H1 (cell line): Measurements from ENCODE around the gene AKAP7. TPM values are rescaled to one million over a fixed set of nuclear protein-coding genes. Genes with fewer than 3 reads are reported as not detected.
A peak's percentile ranks its signal among the peaks of the same experiment; 100 is the strongest.

Source experiments
- CTCF ChIA-PET: fragments of 300-600 bp; sonication (Branson Sonifier 250); formaldehyde crosslinking; loops from one replicate; lab custom pipeline; 2021; ENCODE audit not compliant: partially characterized antibody; lab: Charles Lee
- POLR2A ChIA-PET: fragments of 300-600 bp; sonication (Branson Sonifier 250); formaldehyde crosslinking; loops from one replicate; lab custom pipeline; 2021; ENCODE audit warnings: inconsistent platforms; ENCODE audit not compliant: partially characterized antibody; lab: Charles Lee
- DNase-seq, 2 experiments: peaks; one replicate each; pipeline versions ENCODE4 v3.0.0 to v3.0.0-alpha.2; 2010 to 2022; ENCODE audit warnings: low spot score in 2 of 2, low read depth in 1 of 2, mixed read lengths in 1 of 2
- FAIRE-seq: peaks from 2 replicates; lab custom pipeline; 2011; peaks lifted over from hg19 to GRCh38; lab: Jason Lieb, UNC
- H2AFZ ChIP-seq: 2 replicates; pipeline ENCODE4 v1.8.1; 2012; ENCODE audit warnings: low read length, inconsistent platforms
- H2AK5ac ChIP-seq: 2 replicates; pipeline ENCODE4 v1.6.1; 2013; ENCODE audit warnings: low read depth, low read length
- H2BK120ac ChIP-seq: replicated peaks from 2 replicates; pipeline ENCODE3; 2013; ENCODE audit warnings: low read depth, low read length, inconsistent platforms
- H2BK12ac ChIP-seq: 2 replicates; pipeline ENCODE4 v1.6.1; 2013; ENCODE audit warnings: low read depth, low read length
- H2BK15ac ChIP-seq: 2 replicates; pipeline ENCODE4 v1.6.1; 2013; ENCODE audit warnings: low read length
- H2BK20ac ChIP-seq: 2 replicates; pipeline ENCODE4 v1.6.1; 2013; ENCODE audit warnings: low read length
- H2BK5ac ChIP-seq: 2 replicates; pipeline ENCODE4 v1.6.1; 2013; ENCODE audit warnings: low read depth, low read length
- H3K14ac ChIP-seq: 2 replicates; pipeline ENCODE4 v1.6.1; 2013; ENCODE audit warnings: inconsistent platforms; ENCODE audit not compliant: insufficient read length
- H3K18ac ChIP-seq: 2 replicates; pipeline ENCODE4 v1.6.1; 2013; ENCODE audit warnings: low read length; ENCODE audit errors: extremely low read depth
- H3K23ac ChIP-seq: 2 replicates; pipeline ENCODE4 v1.6.1; 2013; ENCODE audit warnings: inconsistent platforms; ENCODE audit not compliant: insufficient read length
- H3K23me2 ChIP-seq: 2 replicates; pipeline ENCODE4 v1.6.1; 2013; ENCODE audit warnings: low read depth, low read length
- H3K27ac ChIP-seq: 2 replicates; pipeline ENCODE4 v1.6.1; 2011; ENCODE audit warnings: low read depth, low read length, inconsistent platforms
- H3K27me3 ChIP-seq, 4 experiments: replicated peaks in 1 of 4; 1 replicate in 1 of 4; 2 replicates in 3 of 4; pipeline versions ENCODE4 v1.6.1 to v1.8.1; 2011 to 2013; ENCODE audit warnings: low read length in 3 of 4, mild to moderate bottlenecking in 3 of 4, inconsistent platforms in 2 of 4, mixed read lengths in 2 of 4, moderate library complexity in 1 of 4; ENCODE audit not compliant: control insufficient read depth in 3 of 4, insufficient read depth in 3 of 4; ENCODE audit errors: extremely low read depth in 1 of 4
- H3K36me3 ChIP-seq, 4 experiments: 2 replicates each; pipeline versions ENCODE4 v1.6.1 to v1.8.1; 2011 to 2013; ENCODE audit warnings: mild to moderate bottlenecking in 4 of 4, low read length in 3 of 4, moderate library complexity in 2 of 4, control low read depth in 1 of 4, inconsistent platforms in 1 of 4; ENCODE audit not compliant: insufficient read depth in 4 of 4, control insufficient read depth in 2 of 4
- H3K4ac ChIP-seq: replicated peaks from 2 replicates; pipeline ENCODE3; 2013; ENCODE audit warnings: low read length, low read depth, mixed read lengths, inconsistent platforms; ENCODE audit not compliant: insufficient read length
- H3K4me1 ChIP-seq, 4 experiments: replicated peaks in 1 of 4; 1 replicate in 1 of 4; 2 replicates in 3 of 4; pipeline versions ENCODE4 v1.6.1 to v1.8.1; 2011 to 2013; ENCODE audit warnings: low read length in 3 of 4, inconsistent platforms in 2 of 4, mixed read lengths in 1 of 4; ENCODE audit not compliant: insufficient read depth in 4 of 4, control insufficient read depth in 3 of 4
- H3K4me2 ChIP-seq, 2 experiments: 2 replicates each; pipeline versions ENCODE4 v1.6.1 to v1.8.1; 2011 to 2013; ENCODE audit warnings: low read depth in 2 of 2, low read length in 2 of 2, control low read depth in 1 of 2, inconsistent platforms in 1 of 2, mild to moderate bottlenecking in 1 of 2; ENCODE audit not compliant: insufficient read depth in 1 of 2
- H3K4me3 ChIP-seq, 4 experiments: fragments of 200-600, 300-600 bp in 1 of 4; sonication (generic), shearing (Covaris generic), sonication (Bioruptor Twin) in 1 of 4; 2 replicates each; pipeline versions ENCODE4 v1.5.1 to v1.8.1; 2011 to 2016; ENCODE audit warnings: low read length in 4 of 4, low read depth in 3 of 4, control low read depth in 2 of 4, inconsistent platforms in 2 of 4, mild to moderate bottlenecking in 2 of 4, mixed read lengths in 1 of 4, moderate library complexity in 1 of 4; ENCODE audit not compliant: insufficient read depth in 2 of 4; ENCODE audit errors: extremely low read depth in 1 of 4
- H3K56ac ChIP-seq: replicated peaks from 2 replicates; pipeline ENCODE3; 2013; ENCODE audit warnings: low read depth, mild to moderate bottlenecking, mixed read lengths, low read length, inconsistent platforms; ENCODE audit not compliant: insufficient read length
- H3K79me1 ChIP-seq: 2 replicates; pipeline ENCODE4 v1.6.1; 2013; ENCODE audit warnings: low read depth, low read length, control low read depth
- H3K79me2 ChIP-seq, 2 experiments: 2 replicates each; pipeline versions ENCODE4 v1.6.1 to v1.8.1; 2012 to 2013; ENCODE audit warnings: low read length in 2 of 2, mild to moderate bottlenecking in 2 of 2, inconsistent platforms in 1 of 2; ENCODE audit not compliant: insufficient read depth in 2 of 2, control insufficient read depth in 1 of 2
- H3K9ac ChIP-seq, 4 experiments: replicated peaks in 1 of 4; 1 replicate in 1 of 4; 2 replicates in 3 of 4; pipeline versions ENCODE4 v1.6.1 to v1.8.1; 2011 to 2013; ENCODE audit warnings: low read depth in 3 of 4, low read length in 3 of 4, control low read depth in 2 of 4, mild to moderate bottlenecking in 2 of 4, moderate library complexity in 2 of 4, inconsistent platforms in 1 of 4; ENCODE audit errors: extremely low read depth in 1 of 4
- H3K9me3 ChIP-seq, 2 experiments: 2 replicates each; pipeline versions ENCODE4 v1.6.1 to v1.8.1; 2012 to 2013; ENCODE audit warnings: mild to moderate bottlenecking in 2 of 2, moderate library complexity in 2 of 2, control low read depth in 1 of 2, inconsistent platforms in 1 of 2, low read depth in 1 of 2, low read length in 1 of 2, mixed read lengths in 1 of 2; ENCODE audit not compliant: insufficient read depth in 2 of 2
- H4K20me1 ChIP-seq, 2 experiments: replicated peaks in 1 of 2; 2 replicates each; pipeline versions ENCODE3 to v1.8.1; 2011 to 2013; ENCODE audit warnings: inconsistent platforms in 2 of 2, low read length in 2 of 2, mild to moderate bottlenecking in 1 of 2; ENCODE audit not compliant: insufficient read depth in 2 of 2, control insufficient read depth in 1 of 2
- H4K5ac ChIP-seq: 2 replicates; pipeline ENCODE4 v1.6.1; 2013; ENCODE audit warnings: low read length, low read depth, mixed read lengths, inconsistent platforms; ENCODE audit not compliant: insufficient read length
- H4K8ac ChIP-seq: 2 replicates; pipeline ENCODE4 v1.8.0; 2013; ENCODE audit warnings: mild to moderate bottlenecking, moderate library complexity, low read length, inconsistent platforms; ENCODE audit not compliant: insufficient read depth; ENCODE audit errors: extremely low read depth
- H4K91ac ChIP-seq: replicated peaks from 2 replicates; pipeline ENCODE3; 2013; ENCODE audit warnings: low read length, mixed read lengths, inconsistent platforms; ENCODE audit not compliant: insufficient read length
- KDM1A ChIP-seq: fragments of 200-600, 300-600 bp; sonication (generic); IDR thresholded peaks from 2 replicates; pipeline ENCODE4 v1.7.1; 2016; ENCODE audit warnings: mild to moderate bottlenecking, low read length, borderline replicate concordance
- TCF12 ChIP-seq: IDR thresholded peaks from 2 replicates; pipeline ENCODE4 v1.6.1; 2011; ENCODE audit warnings: low read depth, mild to moderate bottlenecking, low read length
- whole genome bisulfite sequencing, 2 experiments: shearing (Covaris generic) in 1 of 2; methylation state at CpG; one replicate each; pipeline versions ENCODE4 v1.1.6 to v1.1.7; 2013 to 2015; ENCODE audit warnings: low lambda C conversion rate in 2 of 2, mixed read lengths in 2 of 2, inconsistent platforms in 1 of 2, low coverage in 1 of 2, missing lambda C conversion rate in 1 of 2; ENCODE audit not compliant: insufficient replicate concordance in 2 of 2, insufficient coverage in 1 of 2, insufficient read length in 1 of 2; ENCODE audit errors: extremely low coverage in 1 of 2, missing lambda C conversion rate in 1 of 2; 5-methylcytosine and 5-hydroxymethylcytosine counted together
- polyA plus RNA-seq, 7 experiments: library from polyadenylated mRNA; depleted of rRNA in 3 of 7; stranded (reverse) in 5 of 7; unstranded in 2 of 7; fragments of >200 nt in 5 of 7; fragments of 200-250 nt in 2 of 7; gene quantifications; 1 replicate in 5 of 7; 2 replicates in 1 of 7; 4 replicates in 1 of 7; pipeline versions ENCODE4 v1.2.1 to v1.2.3, GENCODE V29; 2011 to 2013; ENCODE audit warnings: missing spikeins in 2 of 7, mixed read lengths in 2 of 7
- total RNA-seq: library from RNA; stranded (reverse); fragmentation: NEBNext Ultra II Directional; extraction: Animal tissue kit (Norgen Biotek cat#: 25700); gene quantifications from 2 replicates; pipeline ENCODE4 v1.2.1, GENCODE V29; 2021

Gene AKAP7
- total and polyA plus RNA-seq, 2 of the 8 experiments (the other 6 are each of a cell fraction or from before 2014, with no cell fraction given) = 4.7 to 16.9 TPM

GRCh38 chr6:131309437-131309836 lies 174.2 kb downstream of the AKAP7 start:
- FAIRE-seq = no peak
- POLR2A ChIA-PET = no interaction called here
- H3K9me3 ChIP-seq = peaks cover 8 to 13% of the 10 kb centered on the region in 2 experiments
- 93% methylated on average over 1 of the region's 1 CpG; no CpG with 5 or more reads in 1 of the 2 experiments for WGBS, 2 experiments
- no peak overlapping the region for H2BK15ac ChIP-seq
- no peak overlapping the region for H3K14ac ChIP-seq
- peak; percentile 73 for TF ChIP-seq KDM1A
- TF ChIP-seq TCF12 = no peak
- TF ChIP-seq, all 59 proteins: peak for 1
- Histone ChIP-seq H3K27me3 (no peaks in the 10 kb centered on the region), H2BK120ac (no peak overlapping the region), H3K4me2 (no peak overlapping the region), H3K9ac (no peak overlapping the region), H4K20me1 (no peaks in the 10 kb centered on the region), H3K36me3 (peaks cover 0 to 17% (median 0%) of the 10 kb centered on the region in 4 experiments; a peak in 1 of 8 replicates), H3K79me1 (no peaks in the 10 kb centered on the region), H3K23ac (no peak overlapping the region), H4K5ac (no peak overlapping the region), H3K79me2 (no peaks in the 10 kb centered on the region), H4K91ac (no peak overlapping the region), H2BK5ac (no peak overlapping the region), H3K4me1 (no peaks in the 10 kb centered on the region), H2AFZ (no peak overlapping the region), H4K8ac (no peak overlapping the region), H3K18ac (no peak overlapping the region), H3K27ac (no peak overlapping the region), H3K4me3 (no peak overlapping the region), H2BK20ac (no peak overlapping the region), H2BK12ac (no peak overlapping the region), H3K23me2 (no peaks in the 10 kb centered on the region), H3K4ac (no peak overlapping the region), H3K56ac (no peak overlapping the region), H2AK5ac (no peak overlapping the region)
- CTCF ChIA-PET = no interaction called here
- DNase-seq = no peak
